Activated T-cell treated with anti-CD3 and anti-CD28 coated beads, Interleukin-2, amount 50 U/mL, for 48 hours (primary cell): Measurements from ENCODE around the gene BCR.
A peak's percentile ranks its signal among the peaks of the same experiment; 100 is the strongest.

Experiments
- DNase-seq, 2 experiments: peaks; one replicate each; pipeline ENCODE4 v3.0.0-alpha.2; 2020

BCR gene

DNA sequence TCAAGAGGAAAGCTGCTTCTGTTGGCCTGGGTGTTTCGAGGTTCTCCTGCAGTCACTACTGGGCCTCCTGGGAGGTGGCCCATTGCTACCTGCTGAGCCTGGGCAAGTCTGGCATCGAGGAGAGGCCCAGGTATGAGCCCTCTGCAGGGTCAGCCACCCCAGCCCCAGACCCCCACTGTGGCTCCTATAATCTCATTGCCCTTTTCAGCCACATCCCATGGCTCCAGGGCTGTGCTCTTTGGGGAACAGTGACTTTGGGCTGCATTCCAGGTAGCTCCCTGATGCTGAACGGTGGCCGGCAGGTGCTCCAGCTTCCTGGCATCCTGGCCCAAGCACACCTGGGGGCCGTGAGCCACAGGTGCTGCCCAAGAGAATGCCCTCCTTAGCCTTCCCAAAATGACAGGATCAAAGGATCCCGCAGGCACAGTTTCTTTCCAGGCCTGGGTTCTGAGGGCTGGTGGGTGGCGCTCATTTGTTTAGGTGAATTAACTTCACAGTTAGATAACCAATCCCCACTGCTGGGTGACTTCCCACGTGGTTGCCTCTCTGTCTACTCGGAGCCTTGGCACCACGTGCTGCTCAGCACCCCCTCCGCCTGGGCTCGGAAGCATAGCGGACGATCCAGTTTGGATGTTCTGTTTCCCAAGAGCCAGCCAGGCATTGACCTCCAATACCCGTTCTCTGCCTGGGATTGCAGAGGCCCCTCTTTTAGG is 97.4 kb downstream of the BCR start:
- DNase-seq: no peak

GRCh38 chr22:23278883-23279675 is 98.8 kb downstream of the BCR start:
- DNase-seq: peak in 1 of 2 experiments; percentile 38

GRCh38 chr22:23279781-23280180 is 99.5 kb downstream of the BCR start:
- no peak for DNase-seq

DNA sequence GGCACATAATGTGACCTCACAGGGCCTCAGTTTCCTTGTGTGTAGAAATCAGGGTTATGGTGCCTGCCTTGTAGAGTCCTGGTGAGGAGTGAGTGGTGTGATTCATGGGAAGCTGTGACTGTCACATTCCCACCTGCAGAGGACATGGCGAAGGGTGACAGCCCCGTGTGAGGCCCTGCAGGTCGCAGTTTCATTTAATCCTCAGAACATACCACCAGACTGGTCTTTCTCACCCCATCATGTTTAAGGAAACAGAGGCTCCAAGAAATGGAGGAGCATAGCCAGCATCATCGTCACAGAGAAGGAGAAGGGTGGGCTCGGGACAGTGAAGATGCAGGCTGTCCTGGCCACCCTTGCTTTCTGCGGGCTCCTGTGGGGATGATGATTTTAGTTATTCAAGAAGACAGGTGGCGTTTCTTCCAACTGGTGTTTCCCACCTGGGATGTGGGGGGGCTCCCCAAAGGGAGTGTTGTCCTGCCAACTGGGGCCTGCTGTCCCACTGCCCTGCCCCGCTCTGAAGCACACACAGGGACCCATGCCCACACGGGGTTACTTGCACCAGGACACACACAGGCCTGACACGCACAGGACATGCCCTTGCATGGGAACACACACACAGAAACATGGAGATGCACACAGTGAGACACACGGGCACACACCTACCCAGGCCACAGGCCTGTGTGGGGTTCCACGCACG is 100.2 kb downstream of the BCR start:
- peak in 1 of 2 experiments; percentile 22 for DNase-seq

GRCh38 chr22:23281053-23281405 is 100.7 kb downstream of the BCR start:
- DNase-seq: peak in 1 of 2 experiments; percentile 21

GRCh38 chr22:23281406-23282088 is 101.2 kb downstream of the BCR start:
- DNase-seq: peak; percentile 87 to 88

DNA sequence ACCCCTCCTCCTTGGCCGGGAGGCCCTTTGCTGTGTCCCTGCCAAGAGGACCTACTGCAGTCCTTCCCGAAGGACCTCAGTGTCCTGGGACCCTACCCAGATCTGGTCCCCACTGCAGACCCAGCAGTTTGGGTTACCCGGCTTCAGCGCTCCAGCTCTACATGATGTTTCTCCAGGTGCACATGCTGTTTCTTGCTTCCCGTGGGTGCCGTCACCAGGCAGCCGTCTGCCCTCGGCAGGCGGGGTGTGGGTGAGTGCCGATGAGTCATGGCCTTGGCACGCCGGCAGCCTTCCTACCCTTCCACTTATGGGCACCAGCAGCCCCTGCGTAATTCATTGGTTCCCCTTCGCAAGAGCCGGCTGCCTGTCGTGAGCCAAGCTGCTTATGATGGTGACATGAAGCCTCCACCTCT is 101.8 kb downstream of the BCR start:
- DNase-seq: no peak

GRCh38 chr22:23282516-23282915 is 102.2 kb downstream of the BCR start:
- no peak for DNase-seq

DNA sequence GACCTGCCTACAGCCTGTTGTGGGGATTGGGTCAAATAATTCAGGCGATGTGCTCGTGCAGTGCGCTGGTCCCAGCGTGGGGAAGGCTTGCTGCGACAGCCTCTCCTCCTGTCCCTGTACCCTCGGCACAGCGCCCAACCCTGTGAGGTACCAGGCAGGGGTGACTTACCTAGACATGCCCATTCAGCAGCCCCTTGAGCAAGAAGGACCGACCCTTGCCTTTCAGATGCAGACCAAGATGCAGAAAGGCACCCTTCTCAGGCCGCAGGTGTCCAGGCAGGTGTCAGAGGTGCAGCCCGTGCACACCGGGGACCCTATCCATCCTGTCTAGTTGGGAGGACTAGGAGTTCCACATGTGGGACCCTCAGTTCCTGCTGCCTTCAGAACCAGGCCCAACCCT is 102.7 kb downstream of the BCR start:
- no peak for DNase-seq

GRCh38 chr22:23283591-23284503 is 103.5 kb downstream of the BCR start:
- DNase-seq: no peak

DNA sequence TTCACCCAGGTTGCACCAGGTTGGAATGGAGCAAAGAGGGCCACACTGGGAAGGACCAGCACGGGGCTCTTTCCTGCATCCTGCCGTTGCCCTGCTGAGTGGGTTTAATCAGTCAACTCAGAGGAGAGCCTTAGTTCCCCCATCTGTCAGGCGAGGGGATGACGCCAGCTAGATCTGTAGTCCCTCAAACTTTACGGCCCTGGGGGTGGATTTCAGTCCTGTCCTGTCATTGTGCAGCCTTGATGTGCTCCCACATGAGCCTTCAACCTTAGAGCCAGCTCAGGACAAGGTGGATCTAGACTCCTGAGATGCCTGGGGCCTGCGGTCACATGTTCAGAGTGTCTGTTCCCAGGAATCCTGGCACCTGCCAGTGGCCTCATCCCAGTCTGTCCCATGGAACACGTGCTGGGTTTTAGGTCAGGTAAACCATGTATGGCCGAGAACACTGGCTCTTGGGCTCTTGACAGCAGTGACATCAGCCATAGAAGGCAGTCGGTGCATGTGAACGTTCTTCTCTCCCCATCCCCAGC is 104.3 kb downstream of the BCR start:
- no peak for DNase-seq

DNA sequence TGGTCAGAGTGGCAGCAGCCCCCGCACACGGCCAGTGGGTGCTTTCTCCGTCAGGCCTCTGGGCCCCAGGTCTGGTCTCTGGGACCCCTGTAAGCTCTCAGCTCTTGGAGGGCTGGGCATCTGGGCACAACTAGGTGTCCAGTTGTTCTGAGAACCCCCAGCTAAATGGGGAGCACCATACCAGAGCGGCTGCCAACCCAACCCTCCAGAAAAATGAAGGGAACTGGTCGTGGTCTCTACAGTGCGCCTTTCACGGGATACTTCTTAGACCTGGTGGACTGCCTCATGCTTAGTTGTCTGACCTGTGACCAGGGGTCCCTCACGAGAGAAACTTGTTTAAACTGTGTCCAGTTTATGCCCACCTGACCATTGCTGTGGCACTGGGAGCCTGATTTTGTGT is 104.9 kb downstream of the BCR start:
- no peak for DNase-seq

DNA sequence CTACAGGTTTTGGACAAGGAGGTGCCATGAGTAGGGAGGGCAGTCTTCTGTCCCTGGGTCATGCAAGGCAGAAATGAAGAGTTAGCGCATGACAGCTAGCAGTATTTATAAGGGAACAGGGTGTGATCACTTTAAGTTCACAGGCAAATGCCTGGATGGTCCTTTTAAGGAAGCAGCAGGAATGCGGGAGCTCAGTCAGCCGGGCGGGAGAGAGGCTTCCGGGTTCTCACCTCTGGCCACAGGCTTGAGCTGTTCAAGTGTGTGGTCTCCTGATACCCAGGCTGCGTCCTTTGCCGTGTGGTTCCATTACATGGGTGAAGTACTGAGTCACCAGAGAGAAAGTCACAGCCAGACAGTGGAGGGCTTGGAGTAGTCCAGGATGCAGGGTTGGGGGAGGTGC is 105.4 kb downstream of the BCR start:
- no peak for DNase-seq

DNA sequence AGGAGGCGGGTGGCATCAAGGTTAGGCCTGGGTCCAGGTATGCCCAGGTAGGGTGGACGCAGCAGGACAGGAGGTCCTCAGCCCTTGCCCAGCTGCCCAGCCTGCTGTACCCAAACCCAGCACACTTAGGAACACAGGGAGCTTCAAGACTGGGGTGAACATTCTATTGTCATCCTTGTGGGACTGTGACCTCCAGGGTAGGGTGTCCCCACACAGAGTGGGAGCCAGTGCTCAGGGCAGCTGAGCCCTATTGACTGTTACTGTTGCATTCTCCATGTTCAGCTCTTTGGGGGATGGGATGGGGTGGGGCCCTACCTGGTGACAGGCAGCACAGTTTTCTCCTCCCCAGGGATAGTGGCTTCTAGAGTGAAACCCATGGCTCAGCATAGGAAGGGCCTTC is 106.0 kb downstream of the BCR start:
- no peak for DNase-seq

GRCh38 chr22:23287136-23288095 is 107.1 kb downstream of the BCR start:
- no peak for DNase-seq

- no peak for DNase-seq
Observed at GRCh38 chr22:23288301-23289129, 108.2 kb downstream of the BCR start.

- no peak for DNase-seq
Observed at GRCh38 chr22:23289130-23289503, 108.8 kb downstream of the BCR start.

GRCh38 chr22:23289851-23290724 is 109.8 kb downstream of the BCR start:
- DNase-seq: peak; percentile 76
